Spinal cord (tissue), 10 donors: ENCODE data around the gene GYS1. TPM values are rescaled to one million over a fixed set of nuclear protein-coding genes. Genes with fewer than 3 reads are reported as not detected.
A peak's percentile ranks its signal among the peaks of the same experiment; 100 is the strongest.
"Not testable (repeated sequence)": the region's sequence is repeated elsewhere in the genome, so short reads cannot be mapped to it uniquely, and the experiment has no call there.

Experiments
- DNase-seq, 6 donors: peaks; one replicate each; pipeline versions ENCODE4 v3.0.0 to v3.0.0-alpha.2; 2013 to 2015; ENCODE audit warnings: low spot score in 6 of 6, low read depth in 4 of 6
- H3K27ac ChIP-seq: one replicate; pipeline ENCODE4 v1.5.1; 2013; ENCODE audit warnings: low read depth, low read length, control low read depth
- H3K27me3 ChIP-seq: one replicate; pipeline ENCODE4 v1.6.1; 2013; ENCODE audit warnings: low read length; ENCODE audit not compliant: control insufficient read depth, insufficient read depth
- H3K36me3 ChIP-seq: one replicate; pipeline ENCODE4 v1.6.1; 2013; ENCODE audit warnings: low read length; ENCODE audit not compliant: control insufficient read depth, insufficient read depth
- H3K4me1 ChIP-seq: one replicate; pipeline ENCODE4 v1.6.1; 2013; ENCODE audit warnings: low read length; ENCODE audit not compliant: control insufficient read depth, insufficient read depth
- H3K4me3 ChIP-seq: one replicate; pipeline ENCODE4 v1.5.1; 2013; ENCODE audit warnings: low read depth, low read length, control low read depth
- H3K9me3 ChIP-seq: one replicate; pipeline ENCODE4 v1.6.1; 2013; ENCODE audit warnings: low read length; ENCODE audit not compliant: control insufficient read depth, insufficient read depth
- WGBS: methylation state at CpG from one replicate; pipeline ENCODE4 v1.1.5; 2013; ENCODE audit warnings: missing lambda C conversion rate; ENCODE audit not compliant: insufficient coverage; 5-methylcytosine and 5-hydroxymethylcytosine counted together
- polyA plus RNA-seq, 2 donors: library from polyadenylated mRNA; unstranded; fragments of 120-200 nt; gene quantifications; one replicate each; pipeline ENCODE4 v1.2.1, GENCODE V29; 2013; ENCODE audit not compliant: insufficient read length in 2 of 2
- total RNA-seq, 2 donors: library from RNA; depleted of rRNA in 1 of 2; stranded (reverse); fragments of 120-200 nt in 1 of 2; fragments of >200 nt in 1 of 2; gene quantifications; one replicate each; pipeline versions ENCODE4 v1.2.3 to v1.2.4, GENCODE V29; 2013 to 2014
- donor health status: healthy.

Gene GYS1
- total and polyA plus RNA-seq, 4 donors = 22.0 to 47.5 (median 33.1) TPM

DNA sequence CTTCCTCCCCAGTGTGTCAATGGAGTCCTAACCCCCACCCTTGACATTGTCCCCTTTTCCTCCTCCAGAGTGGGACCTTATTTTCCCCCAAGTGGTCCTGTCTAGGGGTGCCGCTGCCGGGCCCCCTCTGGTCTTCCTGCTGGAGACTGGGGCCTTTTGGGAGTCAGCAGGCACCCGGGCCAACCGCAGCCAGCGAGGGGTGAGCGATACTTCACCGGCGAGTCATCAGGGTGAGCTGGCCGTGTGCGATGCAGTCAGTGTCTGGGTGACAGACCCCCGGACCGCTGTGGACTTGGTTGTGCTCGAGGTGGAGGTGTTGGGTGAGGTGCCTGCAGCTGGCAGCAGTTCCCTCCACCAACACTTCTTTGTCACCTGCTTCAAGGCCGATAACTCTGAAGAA, 36.6 kb upstream of the GYS1 start:
- WGBS = 88% methylated on average over 8 of the region's 14 CpGs
- not testable (repeated sequence) for H3K36me3 ChIP-seq, H3K27ac ChIP-seq, H3K9me3 ChIP-seq, H3K27me3 ChIP-seq, H3K4me1 ChIP-seq, DNase-seq, H3K4me3 ChIP-seq

DNA sequence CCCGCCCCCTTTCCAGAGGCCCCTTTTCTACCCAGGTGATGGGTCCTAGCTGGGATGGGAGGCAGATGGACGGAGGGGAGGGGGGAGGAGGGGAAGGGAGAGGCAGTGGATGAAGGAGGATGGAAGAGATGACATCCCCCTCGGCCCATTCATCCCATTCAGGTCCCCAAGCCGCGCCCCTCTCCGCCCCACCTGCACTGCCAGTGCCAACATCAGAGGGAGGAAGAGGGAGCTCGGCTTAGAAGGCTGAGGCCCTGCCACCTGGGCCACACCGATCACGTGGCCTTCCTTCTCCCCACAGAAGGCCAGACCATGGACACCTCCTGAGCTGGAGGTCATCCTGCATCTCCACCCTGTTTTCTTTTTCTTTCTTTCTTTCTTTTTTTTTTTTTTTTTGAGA, 35.6 kb upstream of the GYS1 start:
- 95% methylated on average over 3 of the region's 9 CpGs for WGBS
- not testable (repeated sequence) for H3K27me3 ChIP-seq, DNase-seq

DNA sequence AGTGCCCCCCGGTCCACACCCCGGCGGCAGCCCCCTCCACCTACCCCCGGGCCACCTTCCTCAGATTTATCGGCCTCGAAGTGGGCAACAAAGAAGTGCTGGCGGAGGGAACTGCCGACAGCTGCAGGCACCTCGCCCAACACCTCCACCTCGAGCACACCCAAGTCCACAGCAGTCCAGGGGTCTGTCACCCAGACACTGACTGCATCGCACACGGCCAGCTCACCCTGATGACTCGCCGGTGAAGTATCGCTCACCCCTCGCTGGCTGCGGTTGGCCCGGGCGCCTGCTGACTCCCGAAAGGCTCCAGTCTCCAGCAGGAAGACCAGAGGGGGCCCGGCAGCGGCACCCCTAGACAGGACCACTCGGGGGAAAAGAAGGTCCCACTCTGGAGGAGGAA, 32.5 kb upstream of the GYS1 start:
- H3K27me3 ChIP-seq, H3K9me3 ChIP-seq, DNase-seq, H3K27ac ChIP-seq, H3K36me3 ChIP-seq, H3K4me1 ChIP-seq, H3K4me3 ChIP-seq: not testable (repeated sequence)
- 93% methylated on average over 16 of the region's 23 CpGs for WGBS

More for the DNA sequence above, 35.6 kb upstream of the GYS1 start:
- not testable (repeated sequence) for H3K27ac ChIP-seq, H3K36me3 ChIP-seq, H3K4me1 ChIP-seq, H3K9me3 ChIP-seq, H3K4me3 ChIP-seq

- H3K27me3 ChIP-seq = peaks cover 15% of the 10 kb centered on the region
- WGBS = no CpG with 5 or more reads among the region's 6 CpGs
- not testable (repeated sequence) for H3K4me1 ChIP-seq, H3K4me3 ChIP-seq, H3K36me3 ChIP-seq, H3K9me3 ChIP-seq, H3K27ac ChIP-seq, DNase-seq
Measured at GRCh38 chr19:49025088-49025487, 32.0 kb upstream of the GYS1 start.

GRCh38 chr19:49024233-49024632, 31.1 kb upstream of the GYS1 start, which contains the start of gene CGB3:
CGB3 (minus strand) TSS chr19:49024333; CDS start chr19:49023971, 362 bp downstream.
- H3K4me1 ChIP-seq, H3K9me3 ChIP-seq, H3K27ac ChIP-seq, H3K36me3 ChIP-seq, H3K4me3 ChIP-seq, DNase-seq: not testable (repeated sequence)
- H3K27me3 ChIP-seq = peaks cover 24% of the 10 kb centered on the region
- WGBS = no CpG with 5 or more reads among the region's 15 CpGs

- Histone ChIP-seq H3K9me3 (no peaks in the 10 kb centered on the region), H3K36me3 (no peaks in the 10 kb centered on the region), H3K4me3 (no peak overlapping the region), H3K27ac (no peak overlapping the region), H3K4me1 (peaks cover 30% of the 10 kb centered on the region), H3K27me3 (peaks cover 43% of the 10 kb centered on the region)
- WGBS = 96% methylated on average over 4 of the region's 9 CpGs
- DNase-seq = no peak
Measured at GRCh38 chr19:49022116-49022515, 29.0 kb upstream of the GYS1 start.

- no peak overlapping the region for H3K27ac ChIP-seq
- peaks cover 45% of the 10 kb centered on the region for H3K27me3 ChIP-seq
- 45% methylated on average over 11 of the region's 16 CpGs for WGBS
- peaks cover 7% of the 10 kb centered on the region for H3K36me3 ChIP-seq
- DNase-seq = no peak
- H3K4me3 ChIP-seq = no peak overlapping the region
- H3K4me1 ChIP-seq = peaks cover 31% of the 10 kb centered on the region
- no peaks in the 10 kb centered on the region for H3K9me3 ChIP-seq
Measured at GRCh38 chr19:49020931-49021895, 28.1 kb upstream of the GYS1 start.

GRCh38 chr19:49020342-49020741, 27.2 kb upstream of the GYS1 start:
- 70% methylated on average over 10 of the region's 11 CpGs for WGBS
- no peak for DNase-seq
- Histone ChIP-seq H3K9me3 (no peaks in the 10 kb centered on the region), H3K4me1 (peaks cover 31% of the 10 kb centered on the region), H3K27me3 (peaks cover 45% of the 10 kb centered on the region), H3K27ac (no peak overlapping the region), H3K4me3 (no peak overlapping the region), H3K36me3 (peaks cover 16% of the 10 kb centered on the region)

DNA sequence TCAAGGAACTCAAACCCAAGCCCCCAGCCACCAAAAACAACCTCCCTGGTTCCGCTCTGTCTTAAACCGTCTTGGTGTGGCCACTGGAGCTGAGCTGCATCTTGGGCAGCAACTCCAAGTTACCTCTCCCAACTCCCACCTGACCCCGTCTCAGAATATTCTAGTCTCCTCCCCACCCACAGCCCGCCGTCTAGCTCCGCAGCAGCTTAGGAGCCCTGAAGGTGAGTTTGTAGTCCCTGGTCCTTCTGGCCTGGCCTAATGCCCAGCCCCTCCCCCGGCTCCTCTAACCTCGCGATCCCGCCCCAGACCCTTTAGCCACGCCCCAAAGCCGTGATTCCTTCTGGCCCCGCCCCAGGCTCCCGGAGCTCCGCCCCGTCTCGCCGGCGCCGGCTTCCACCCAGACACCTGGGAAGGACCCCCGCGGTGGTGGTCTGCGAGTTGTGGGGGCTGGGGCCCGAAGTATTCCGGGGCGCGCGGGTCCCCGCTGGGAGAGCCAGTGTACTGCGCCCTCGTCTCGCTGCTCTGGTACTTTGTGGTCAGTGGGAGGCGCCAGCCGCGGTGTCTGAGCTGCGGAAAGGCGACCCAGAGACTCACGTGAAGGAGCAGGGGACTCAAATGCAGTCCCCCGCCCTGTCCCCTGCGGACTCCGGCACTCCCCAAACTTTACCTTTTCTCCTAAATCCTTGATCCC, 26.3 kb upstream of the GYS1 start:
- Histone ChIP-seq H3K27ac (no peak overlapping the region), H3K36me3 (peaks cover 26% of the 10 kb centered on the region), H3K27me3 (peaks cover 45% of the 10 kb centered on the region), H3K4me3 (no peak overlapping the region), H3K4me1 (peaks cover 31% of the 10 kb centered on the region), H3K9me3 (no peaks in the 10 kb centered on the region)
- peak in 1 of 6 donors; percentile 28 for DNase-seq
- 10% methylated on average over 39 of the region's 41 CpGs for WGBS
